DMS79 treated with DMSO at 0.1 percent for 48 hours (cell line): ENCODE results near the gene SPEG.

Source experiments
- DNase-seq: peaks from one replicate; lab custom pipeline; 2025; lab: John Stamatoyannopoulos, UW

The SPEG gene

GRCh38 chr2:219514196-219514761, 79.6 kb downstream of the SPEG start, which contains the start of gene ASIC4:
Gene ASIC4, plus strand, starts transcription at chr2:219514482. Its CDS starts 243 bp downstream, at chr2:219514725.
- peak; percentile 7 for DNase-seq

DNA sequence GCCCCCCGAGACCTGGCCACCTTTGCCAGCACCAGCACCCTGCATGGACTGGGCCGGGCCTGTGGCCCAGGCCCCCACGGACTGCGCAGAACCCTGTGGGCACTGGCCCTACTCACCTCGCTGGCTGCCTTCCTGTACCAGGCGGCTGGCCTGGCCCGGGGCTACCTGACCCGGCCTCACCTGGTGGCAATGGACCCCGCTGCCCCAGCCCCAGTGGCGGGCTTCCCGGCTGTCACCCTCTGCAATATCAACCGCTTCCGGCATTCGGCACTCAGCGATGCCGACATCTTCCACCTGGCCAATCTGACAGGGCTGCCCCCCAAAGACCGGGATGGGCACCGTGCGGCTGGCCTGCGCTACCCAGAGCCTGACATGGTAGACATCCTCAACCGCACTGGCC, 80.2 kb downstream of the SPEG start:
- no peak for DNase-seq

GRCh38 chr2:219515874-219516629, 81.4 kb downstream of the SPEG start:
- DNase-seq, result no peak

DNA sequence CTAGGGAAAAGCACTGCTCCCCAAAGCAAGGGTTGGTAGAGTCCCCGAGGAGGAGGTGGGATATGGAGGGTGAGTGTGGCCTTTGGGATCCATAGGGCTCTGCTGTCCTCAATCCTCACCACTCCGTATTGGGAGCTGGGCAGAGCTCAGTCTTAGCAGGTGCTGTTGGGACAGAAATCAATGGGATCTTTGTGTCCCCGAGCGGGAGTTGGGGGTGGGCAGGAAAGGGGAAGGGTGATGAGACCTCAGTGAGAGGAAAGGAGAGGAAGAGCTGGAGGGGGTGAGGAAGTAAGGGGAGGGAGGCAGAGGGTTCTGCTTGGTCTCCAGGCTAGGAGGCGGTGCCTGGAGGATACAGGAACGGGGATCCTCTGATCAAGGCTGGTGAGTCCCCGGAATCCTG, 82.2 kb downstream of the SPEG start:
- no peak for DNase-seq

DNA sequence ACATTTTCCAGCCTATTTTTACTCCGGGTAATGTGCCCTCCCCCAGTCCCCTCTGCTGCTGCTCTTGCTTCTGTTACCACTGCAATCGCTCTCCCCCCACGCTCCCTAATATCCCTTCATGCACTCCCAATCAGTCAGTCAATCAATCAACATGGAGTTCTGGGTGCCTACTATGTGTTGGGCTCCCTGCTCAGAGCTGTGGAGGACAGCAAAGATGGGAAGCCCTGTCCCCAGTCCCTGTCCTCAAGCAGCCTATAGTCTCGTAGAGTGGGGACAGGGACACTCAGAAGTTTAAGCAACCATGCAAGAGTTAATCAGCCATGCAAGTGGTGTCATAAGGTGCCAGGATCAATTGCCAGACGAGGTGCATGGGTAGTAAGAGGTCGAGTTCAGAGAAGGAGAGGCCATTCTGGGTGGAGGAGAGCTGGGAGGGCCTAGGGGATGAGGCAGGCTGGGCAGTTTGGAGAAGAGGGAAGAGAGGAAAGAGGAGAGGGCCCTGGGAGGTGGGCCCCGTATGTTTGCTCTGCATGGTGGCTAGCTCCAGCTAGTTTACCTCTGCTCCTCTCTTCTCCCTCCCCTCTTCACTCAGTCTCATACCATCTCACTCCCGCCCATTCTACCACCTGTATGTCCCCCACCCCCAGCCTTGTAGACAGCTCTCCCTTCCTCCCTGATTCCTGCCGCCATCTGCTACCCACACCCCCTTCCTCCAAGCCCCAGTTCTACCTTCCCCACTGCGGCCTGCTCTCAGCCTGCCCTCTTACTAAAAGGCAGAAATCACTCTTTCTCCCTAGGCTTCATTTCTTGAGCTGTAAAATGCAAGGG, 83.5 kb downstream of the SPEG start:
- DNase-seq, result no peak

DNA sequence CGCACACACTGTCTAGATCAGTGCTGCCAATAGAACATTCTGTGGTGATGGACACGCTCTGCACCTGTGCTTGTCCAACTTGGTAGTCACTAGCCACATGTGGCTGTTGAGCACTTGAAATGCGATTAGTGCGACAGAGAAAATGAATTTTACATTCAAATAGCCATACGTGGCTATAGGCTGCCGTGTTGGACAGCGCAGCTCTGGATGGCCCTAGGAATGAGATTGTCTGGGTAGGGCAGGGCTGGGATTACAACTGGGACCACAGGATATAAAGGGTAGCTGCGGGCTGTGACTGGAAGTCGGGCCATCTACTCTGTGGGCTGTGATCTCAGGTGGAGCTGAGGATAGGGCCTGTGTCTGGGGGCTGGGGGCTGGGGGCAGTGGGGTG, 84.9 kb downstream of the SPEG start:
- DNase-seq, result no peak

GRCh38 chr2:219520079-219520478, 85.4 kb downstream of the SPEG start:
- no peak for DNase-seq

GRCh38 chr2:219521066-219521880, 86.6 kb downstream of the SPEG start:
- DNase-seq, result no peak

DNA sequence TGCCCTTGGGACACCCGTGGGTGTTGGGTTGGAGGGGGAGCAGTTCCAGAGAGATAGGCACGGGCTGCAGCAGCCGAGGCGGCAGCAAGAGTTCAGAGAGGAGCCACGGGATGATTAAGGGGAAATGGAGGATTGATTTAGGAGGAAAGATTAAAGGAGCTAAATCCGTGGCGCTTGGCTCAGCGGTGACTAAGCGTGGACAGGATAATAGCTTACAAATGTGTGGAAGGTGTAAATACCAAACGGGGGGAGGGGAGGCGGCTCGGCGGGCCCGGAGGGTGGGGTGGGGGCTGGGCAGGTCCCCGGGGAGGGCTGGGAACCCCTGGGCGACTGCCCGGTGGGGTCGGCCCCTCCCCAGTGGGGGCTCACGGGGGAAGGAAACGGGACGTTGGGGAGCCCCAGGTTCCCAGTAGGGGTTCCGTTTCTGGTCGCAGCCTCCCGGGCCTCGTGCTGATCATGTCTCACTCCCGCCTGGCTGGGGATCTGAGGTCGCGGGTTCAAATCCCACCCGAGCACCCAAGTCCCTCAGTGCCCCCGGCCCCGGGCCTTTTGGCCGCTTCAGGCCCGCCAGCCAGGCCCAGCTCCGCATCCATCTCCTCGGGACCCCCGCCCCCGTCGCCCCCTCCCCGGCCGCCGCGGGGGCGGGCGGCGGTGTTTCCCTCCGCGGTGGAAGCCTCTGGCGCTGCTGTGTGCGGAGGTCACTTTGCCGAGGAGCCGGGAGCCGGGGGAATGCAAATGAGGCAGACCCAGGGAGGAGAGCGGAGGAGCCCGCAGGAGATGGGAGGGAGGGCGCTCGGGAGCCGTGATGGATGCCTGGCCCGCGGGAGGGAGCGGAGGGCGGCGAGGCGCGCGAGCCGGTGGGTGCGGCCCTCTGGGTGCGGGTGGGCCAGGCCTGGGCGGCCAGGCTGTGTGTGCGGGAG, 87.7 kb downstream of the SPEG start:
- DNase-seq, result no peak

- DNase-seq, result no peak
Measured at GRCh38 chr2:219523031-219523671, 88.5 kb downstream of the SPEG start.

DNA sequence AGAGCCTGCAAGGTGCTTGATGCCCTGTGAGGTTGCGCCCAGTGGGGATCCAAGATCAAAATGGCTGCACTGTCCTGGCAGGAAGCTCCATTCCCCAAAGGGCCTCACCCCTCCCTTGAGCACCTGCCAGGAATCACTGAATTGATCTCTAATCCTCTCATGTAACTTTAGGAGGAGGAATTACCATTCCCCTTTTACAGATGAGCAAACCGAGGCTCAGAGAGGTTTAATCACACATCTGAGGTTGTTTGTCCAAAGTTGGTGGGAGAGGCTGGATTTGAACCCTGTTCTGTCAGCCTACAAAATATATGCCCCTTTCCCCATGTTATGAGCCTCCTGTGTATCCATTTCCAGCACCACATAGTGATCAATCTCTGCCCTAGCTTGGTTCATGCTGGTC, 90.2 kb downstream of the SPEG start:
- no peak for DNase-seq

DNA sequence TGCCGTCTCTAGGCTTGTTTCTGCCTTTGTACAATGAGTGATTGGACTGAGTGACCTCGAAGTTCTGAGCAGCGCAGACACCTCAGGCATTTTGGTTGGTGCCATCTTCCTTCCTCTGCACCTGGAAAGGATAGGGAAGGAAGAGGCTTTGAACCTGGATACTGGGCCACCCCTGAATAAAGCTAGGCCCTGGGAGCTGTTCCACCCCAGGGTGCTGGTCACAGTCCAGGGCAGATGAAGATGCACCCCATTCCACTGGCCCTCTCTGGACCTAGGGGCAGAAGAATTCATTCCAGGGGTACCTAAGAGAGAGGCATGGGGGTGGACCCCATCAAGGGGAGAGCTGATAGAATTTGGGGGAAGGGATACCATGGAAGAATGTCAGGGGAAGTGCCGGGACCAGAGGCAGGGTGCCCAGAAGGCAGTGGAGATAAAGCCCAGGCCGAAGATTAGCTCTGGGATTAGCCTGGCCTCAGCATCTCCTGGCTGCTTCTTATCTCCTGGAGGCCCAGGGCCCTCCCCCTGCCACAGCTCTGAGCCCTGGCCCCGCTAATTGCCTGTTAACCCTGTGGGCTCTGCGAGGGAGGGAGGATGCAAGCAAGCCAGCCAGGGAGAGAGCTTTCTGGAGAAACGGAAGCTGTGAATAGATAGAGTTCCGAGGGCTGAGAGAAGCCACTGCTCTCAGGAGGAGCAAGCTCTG, 91.0 kb downstream of the SPEG start:
- no peak for DNase-seq

GRCh38 chr2:219526320-219527075, 91.9 kb downstream of the SPEG start:
- no peak for DNase-seq

DNA sequence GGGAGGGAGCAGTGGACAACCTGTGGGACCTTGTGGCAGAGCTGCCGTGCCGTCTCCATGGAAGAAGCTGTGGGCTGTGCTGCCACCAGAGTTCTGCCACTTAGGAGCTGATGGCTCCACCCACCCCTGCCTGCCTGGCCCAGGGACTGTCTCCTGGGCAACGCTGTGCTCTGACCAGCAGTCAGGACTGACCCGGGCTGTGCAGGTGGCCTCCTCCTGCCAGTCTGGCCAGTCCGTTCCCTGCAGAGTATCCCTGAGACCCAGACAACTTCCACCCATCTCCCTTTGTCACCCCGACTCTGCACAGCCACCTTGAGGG, 92.4 kb downstream of the SPEG start:
- peak; percentile 27 for DNase-seq

GRCh38 chr2:219527472-219527871, 92.8 kb downstream of the SPEG start:
- DNase-seq, result no peak

GRCh38 chr2:219530048-219530963, 95.7 kb downstream of the SPEG start:
- DNase-seq, result peak; percentile 66

DNA sequence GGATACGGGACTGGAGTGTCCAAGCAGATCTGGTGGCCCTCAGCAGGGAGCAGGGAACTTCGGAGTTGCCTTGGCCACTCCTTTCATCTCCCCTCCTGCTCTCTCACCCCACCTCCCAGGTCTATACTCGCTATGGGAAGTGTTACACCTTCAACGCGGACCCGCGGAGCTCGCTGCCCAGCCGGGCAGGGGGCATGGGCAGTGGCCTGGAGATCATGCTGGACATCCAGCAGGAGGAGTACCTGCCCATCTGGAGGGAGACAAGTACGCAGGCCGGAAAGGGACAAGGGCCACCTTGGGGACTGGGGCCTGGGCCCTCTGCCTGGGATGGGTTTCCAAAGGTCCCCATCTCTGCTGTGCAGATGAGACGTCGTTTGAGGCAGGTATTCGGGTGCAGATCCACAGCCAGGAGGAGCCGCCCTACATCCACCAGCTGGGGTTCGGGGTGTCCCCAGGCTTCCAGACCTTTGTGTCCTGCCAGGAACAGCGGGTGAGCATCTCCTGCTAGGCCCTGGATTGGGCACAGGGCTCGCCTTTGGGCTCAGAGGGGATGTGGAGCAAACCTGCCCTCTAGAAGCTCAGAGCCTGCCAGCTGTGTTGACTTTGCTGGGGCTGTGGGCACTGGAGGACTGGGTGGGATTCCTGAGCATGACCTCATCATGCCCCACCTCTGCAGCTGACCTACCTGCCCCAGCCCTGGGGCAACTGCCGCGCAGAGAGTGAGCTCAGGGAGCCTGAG, 97.2 kb downstream of the SPEG start:
- peak; percentile 46 for DNase-seq

DNA sequence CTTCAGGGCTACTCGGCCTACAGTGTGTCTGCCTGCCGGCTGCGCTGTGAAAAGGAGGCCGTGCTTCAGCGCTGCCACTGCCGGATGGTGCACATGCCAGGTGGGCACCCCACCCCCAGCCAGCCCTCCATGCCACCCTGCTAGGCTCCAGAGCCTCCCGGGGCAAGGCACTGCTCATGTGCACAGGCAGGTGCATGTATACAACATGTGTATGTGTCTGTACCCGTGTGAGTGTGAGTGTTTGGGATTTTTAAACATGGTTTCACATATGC, 97.7 kb downstream of the SPEG start:
- no peak for DNase-seq
